H9 (cell line): ENCODE results near the gene HIP1. TPM values are rescaled to one million over a fixed set of nuclear protein-coding genes. Genes with fewer than 3 reads are reported as not detected.
"Not testable (repeated sequence)": the region's sequence is repeated elsewhere in the genome, so short reads cannot be mapped to it uniquely, and the experiment has no call there.

Source experiments
- DNase-seq: peaks from one replicate; pipeline ENCODE4 v3.0.0-alpha.2; 2017
- H2AFZ ChIP-seq: one replicate; pipeline ENCODE4 v1.6.1; 2013; ENCODE audit warnings: mild to moderate bottlenecking, low read length, control low read depth, moderate library complexity
- H2AK5ac ChIP-seq: 2 replicates; pipeline ENCODE4 v1.6.1; 2013; ENCODE audit warnings: low read length, control low read depth, mixed read lengths; ENCODE audit not compliant: insufficient read length
- H2BK120ac ChIP-seq: one replicate; pipeline ENCODE4 v1.6.1; 2013; ENCODE audit warnings: low read depth, mild to moderate bottlenecking, low read length, control low read depth, inconsistent platforms; ENCODE audit not compliant: poor library complexity, severe bottlenecking
- H2BK12ac ChIP-seq: 2 replicates; pipeline ENCODE4 v1.6.1; 2013; ENCODE audit warnings: low read length, control low read depth, mixed read lengths, low read depth; ENCODE audit not compliant: insufficient read length
- H2BK15ac ChIP-seq: 2 replicates; pipeline ENCODE4 v1.6.1; 2013; ENCODE audit warnings: low read depth, low read length, control low read depth
- H2BK20ac ChIP-seq: one replicate; pipeline ENCODE4 v1.6.1; 2013; ENCODE audit warnings: low read depth, mild to moderate bottlenecking, low read length, control low read depth, inconsistent platforms; ENCODE audit not compliant: poor library complexity, severe bottlenecking
- H2BK5ac ChIP-seq: 2 replicates; pipeline ENCODE4 v1.6.1; 2013; ENCODE audit warnings: low read length, control low read depth, mixed read lengths; ENCODE audit not compliant: insufficient read length
- H3K14ac ChIP-seq: 2 replicates; pipeline ENCODE4 v1.6.1; 2013; ENCODE audit warnings: low read length, control low read depth; ENCODE audit not compliant: insufficient read depth
- H3K18ac ChIP-seq: 2 replicates; pipeline ENCODE4 v1.6.1; 2013; ENCODE audit warnings: low read depth, mild to moderate bottlenecking, mixed read lengths, low read length, control low read depth; ENCODE audit not compliant: insufficient read length
- H3K23ac ChIP-seq: 2 replicates; pipeline ENCODE4 v1.6.1; 2013; ENCODE audit warnings: low read length, control low read depth, mixed read lengths, low read depth; ENCODE audit not compliant: insufficient read length
- H3K23me2 ChIP-seq: 2 replicates; pipeline ENCODE4 v1.6.1; 2013; ENCODE audit warnings: low read depth, mild to moderate bottlenecking, mixed read lengths, low read length, control low read depth; ENCODE audit not compliant: insufficient read length, poor library complexity, severe bottlenecking
- H3K27ac ChIP-seq: 2 replicates; pipeline ENCODE4 v1.5.1; 2013; ENCODE audit warnings: low read length, control low read depth, mixed read lengths, low read depth; ENCODE audit not compliant: insufficient read length
- H3K27me3 ChIP-seq: 2 replicates; pipeline ENCODE4 v1.6.1; 2013; ENCODE audit warnings: low read length, control low read depth, inconsistent platforms; ENCODE audit not compliant: insufficient read depth
- H3K4ac ChIP-seq: 2 replicates; pipeline ENCODE4 v1.6.1; 2013; ENCODE audit warnings: low read depth, mild to moderate bottlenecking, control low read depth, inconsistent platforms, low read length, moderate library complexity
- H3K4me1 ChIP-seq: 2 replicates; pipeline ENCODE4 v1.6.1; 2013; ENCODE audit warnings: low read length, control low read depth, inconsistent platforms; ENCODE audit not compliant: insufficient read depth
- H3K4me2 ChIP-seq: 2 replicates; pipeline ENCODE4 v1.6.1; 2013; ENCODE audit warnings: low read length, control low read depth, mixed read lengths; ENCODE audit not compliant: insufficient read length, insufficient read depth
- H3K56ac ChIP-seq: 2 replicates; pipeline ENCODE4 v1.6.1; 2013; ENCODE audit warnings: low read depth, mild to moderate bottlenecking, mixed read lengths, low read length, control low read depth; ENCODE audit not compliant: insufficient read length
- H3K79me1 ChIP-seq: 2 replicates; pipeline ENCODE4 v1.6.1; 2013; ENCODE audit warnings: low read depth, mild to moderate bottlenecking, moderate library complexity, low read length, control low read depth, inconsistent platforms; ENCODE audit not compliant: insufficient read depth, poor library complexity, severe bottlenecking
- H3K79me2 ChIP-seq: 2 replicates; pipeline ENCODE4 v1.6.1; 2013; ENCODE audit warnings: low read length, control low read depth, inconsistent platforms; ENCODE audit not compliant: insufficient read depth
- H3K9ac ChIP-seq: 2 replicates; pipeline ENCODE4 v1.6.1; 2013; ENCODE audit warnings: low read length, control low read depth, mixed read lengths; ENCODE audit not compliant: insufficient read length; ENCODE audit errors: extremely low read depth
- H3K9me3 ChIP-seq: one replicate; pipeline ENCODE4 v1.6.1; 2013; ENCODE audit warnings: low read depth, low read length, inconsistent platforms; ENCODE audit not compliant: control insufficient read depth
- H3T11ph ChIP-seq: one replicate; pipeline ENCODE4 v1.6.1; 2013; ENCODE audit warnings: mild to moderate bottlenecking, low read length, control low read depth, inconsistent platforms
- H4K20me1 ChIP-seq: one replicate; pipeline ENCODE4 v1.6.1; 2013; ENCODE audit not compliant: control insufficient read depth, insufficient read length, insufficient read depth
- H4K5ac ChIP-seq: 2 replicates; pipeline ENCODE4 v1.6.1; 2013; ENCODE audit warnings: low read depth, mild to moderate bottlenecking, mixed read lengths, low read length, control low read depth; ENCODE audit not compliant: insufficient read length
- H4K8ac ChIP-seq: replicated peaks from 2 replicates; pipeline ENCODE4 v1.6.1; 2013; ENCODE audit warnings: low read length, control low read depth, mixed read lengths, low read depth; ENCODE audit not compliant: insufficient read length
- H4K91ac ChIP-seq: 2 replicates; pipeline ENCODE4 v1.6.1; 2013; ENCODE audit warnings: low read depth, mild to moderate bottlenecking, moderate library complexity, mixed read lengths, low read length, control low read depth; ENCODE audit not compliant: insufficient read length
- H3K27ac Mint-ChIP-seq, 3 experiments: 2 replicates in 2 of 3; 3 replicates in 1 of 3; pipeline ENCODE4 v1.8.0; 2020 to 2021; ENCODE audit warnings: mixed read lengths in 3 of 3, mild to moderate bottlenecking in 1 of 3, moderate library complexity in 1 of 3
- H3K27me3 Mint-ChIP-seq: 2 replicates; pipeline ENCODE4 v1.8.0; 2021; ENCODE audit warnings: low read depth, mild to moderate bottlenecking, moderate library complexity, mixed read lengths
- H3K36me3 Mint-ChIP-seq, 3 experiments: 2 replicates in 2 of 3; 3 replicates in 1 of 3; pipeline ENCODE4 v1.8.0; 2020 to 2021; ENCODE audit warnings: low read depth in 3 of 3, mixed read lengths in 3 of 3; ENCODE audit not compliant: insufficient read depth in 1 of 3
- H3K4me1 Mint-ChIP-seq, 2 experiments: 2 replicates each; pipeline ENCODE4 v1.8.0; 2020; ENCODE audit warnings: mixed read lengths in 2 of 2
- H3K4me3 Mint-ChIP-seq, 2 experiments: 2 replicates in 1 of 2; 3 replicates in 1 of 2; pipeline ENCODE4 v1.8.0; 2020 to 2021; ENCODE audit warnings: mild to moderate bottlenecking in 2 of 2, mixed read lengths in 2 of 2, moderate library complexity in 1 of 2
- H3K9me3 Mint-ChIP-seq, 2 experiments: 2 replicates in 1 of 2; 3 replicates in 1 of 2; pipeline ENCODE4 v1.8.0; 2020; ENCODE audit warnings: mild to moderate bottlenecking in 2 of 2, mixed read lengths in 2 of 2, moderate library complexity in 1 of 2
- WGBS: extraction: QIAGEN DNeasy Blood & Tissue Kit; methylation state at CpG from one replicate; pipeline ENCODE4 v1.1.7; 2013; ENCODE audit warnings: missing lambda C conversion rate, low lambda C conversion rate, mixed read lengths; ENCODE audit not compliant: insufficient read length; ENCODE audit errors: extremely low coverage; 5-methylcytosine and 5-hydroxymethylcytosine counted together
- total RNA-seq: library from RNA; stranded (reverse); gene quantifications from 2 replicates; pipeline ENCODE4 v1.2.1, GENCODE V29; 2021
- TF ChIP-seq, protein P1 (sequence below): fragments of 200-600 bp; sonication (generic); conservative IDR thresholded peaks from 3 replicates; pipeline ENCODE4 v1.8.0; 2021; ENCODE audit warnings: antibody characterized with exemption, mild to moderate bottlenecking

Gene HIP1
- total RNA-seq, 1 experiment from 2014 or later: 87.5 TPM

DNA sequence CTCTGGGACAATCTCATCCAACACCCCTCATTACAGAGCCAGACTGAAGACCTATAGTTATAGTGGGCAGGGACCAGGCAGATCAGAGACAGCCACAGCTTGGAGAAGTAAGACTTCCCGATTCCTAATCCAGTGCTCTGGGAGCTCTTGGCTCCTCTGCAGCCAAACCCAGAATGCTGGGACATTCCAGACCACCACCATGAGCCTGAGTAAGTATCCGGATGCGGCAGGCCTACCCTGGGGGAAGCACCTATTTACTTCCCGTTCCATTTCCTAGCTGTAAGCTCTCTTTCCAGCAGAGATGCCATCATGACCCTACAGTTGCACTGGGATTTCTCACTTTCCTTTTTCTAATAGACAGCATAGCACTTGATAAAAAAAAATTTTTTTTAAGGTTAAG is 16.4 kb downstream of the HIP1 start:
- H2AFZ ChIP-seq: no peak overlapping the region
- Mint-ChIP-seq H3K4me1 (no peaks in the 10 kb centered on the region), H3K27me3 (no peaks in the 10 kb centered on the region; the same call in 1 of the 2 replicates), H3K4me3 (no peak overlapping the region), H3K36me3 (no peaks in the 10 kb centered on the region; a peak in 1 of 7 replicates), H3K9me3 (no peaks in the 10 kb centered on the region; a peak in 1 of 5 replicates), H3K27ac (no peak overlapping the region)
- H2BK12ac ChIP-seq: no peak overlapping the region
- no peak overlapping the region for H2BK20ac ChIP-seq
- H4K20me1 ChIP-seq: no peaks in the 10 kb centered on the region
- H3K79me1 ChIP-seq: no peaks in the 10 kb centered on the region
- H3K18ac ChIP-seq: no peak overlapping the region
- H3K9ac ChIP-seq: no peak overlapping the region
- no peaks in the 10 kb centered on the region for H3K79me2 ChIP-seq
- no peak overlapping the region for H3K14ac ChIP-seq
- H3K9me3 ChIP-seq: no peaks in the 10 kb centered on the region
- H3K27me3 ChIP-seq: no peaks in the 10 kb centered on the region
- H2BK5ac ChIP-seq: no peak overlapping the region
- H3K4me2 ChIP-seq: no peak overlapping the region
- H3K4me1 ChIP-seq: no peaks in the 10 kb centered on the region
- no peak overlapping the region for H3K4ac ChIP-seq
- H3K23ac ChIP-seq: no peak overlapping the region
- H3T11ph ChIP-seq: no peak overlapping the region
- H2AK5ac ChIP-seq: no peak overlapping the region
- no peak overlapping the region for H4K5ac ChIP-seq
- no peak overlapping the region for H4K8ac ChIP-seq
- no peaks in the 10 kb centered on the region for H3K23me2 ChIP-seq
- H3K27ac ChIP-seq: no peak overlapping the region
- H2BK15ac ChIP-seq: no peak overlapping the region
- TF ChIP-seq, protein P1, sequence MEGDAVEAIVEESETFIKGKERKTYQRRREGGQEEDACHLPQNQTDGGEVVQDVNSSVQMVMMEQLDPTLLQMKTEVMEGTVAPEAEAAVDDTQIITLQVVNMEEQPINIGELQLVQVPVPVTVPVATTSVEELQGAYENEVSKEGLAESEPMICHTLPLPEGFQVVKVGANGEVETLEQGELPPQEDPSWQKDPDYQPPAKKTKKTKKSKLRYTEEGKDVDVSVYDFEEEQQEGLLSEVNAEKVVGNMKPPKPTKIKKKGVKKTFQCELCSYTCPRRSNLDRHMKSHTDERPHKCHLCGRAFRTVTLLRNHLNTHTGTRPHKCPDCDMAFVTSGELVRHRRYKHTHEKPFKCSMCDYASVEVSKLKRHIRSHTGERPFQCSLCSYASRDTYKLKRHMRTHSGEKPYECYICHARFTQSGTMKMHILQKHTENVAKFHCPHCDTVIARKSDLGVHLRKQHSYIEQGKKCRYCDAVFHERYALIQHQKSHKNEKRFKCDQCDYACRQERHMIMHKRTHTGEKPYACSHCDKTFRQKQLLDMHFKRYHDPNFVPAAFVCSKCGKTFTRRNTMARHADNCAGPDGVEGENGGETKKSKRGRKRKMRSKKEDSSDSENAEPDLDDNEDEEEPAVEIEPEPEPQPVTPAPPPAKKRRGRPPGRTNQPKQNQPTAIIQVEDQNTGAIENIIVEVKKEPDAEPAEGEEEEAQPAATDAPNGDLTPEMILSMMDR: no peak
- no peak overlapping the region for H2BK120ac ChIP-seq
- no peak overlapping the region for H4K91ac ChIP-seq
- no CpG with 5 or more reads among the region's 4 CpGs for WGBS
- no peak for DNase-seq
- H3K56ac ChIP-seq: no peak overlapping the region

DNA sequence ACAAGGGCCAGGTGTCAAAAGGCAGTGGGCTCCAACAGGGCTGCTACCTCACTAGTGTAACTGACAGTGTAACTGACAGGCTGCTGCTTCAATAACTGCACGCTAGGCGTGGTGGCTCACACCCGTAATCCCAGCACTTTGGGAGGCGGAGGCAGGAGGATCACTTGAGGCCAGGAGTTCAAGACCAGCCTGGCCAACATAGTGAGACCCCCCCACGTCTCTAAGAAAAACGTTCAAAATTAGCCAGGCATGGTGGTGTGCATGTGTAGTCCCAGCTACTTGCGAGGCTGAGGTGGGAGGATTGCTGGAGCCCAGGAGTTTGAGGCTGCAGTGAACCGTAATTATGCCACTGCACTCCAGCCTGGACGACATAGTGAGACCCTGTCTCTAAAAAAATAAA is 16.8 kb downstream of the HIP1 start:
- not testable (repeated sequence) for H4K5ac ChIP-seq, H2AK5ac ChIP-seq, H3K56ac ChIP-seq, H3K79me1 ChIP-seq, H3T11ph ChIP-seq, H3K18ac ChIP-seq, H3K4me3 Mint-ChIP-seq, H3K27ac ChIP-seq, H3K4me1 ChIP-seq, H4K91ac ChIP-seq, H3K27me3 Mint-ChIP-seq, H3K79me2 ChIP-seq, H3K23me2 ChIP-seq, H3K4me1 Mint-ChIP-seq, H2BK120ac ChIP-seq, H3K4me2 ChIP-seq, H3K9me3 ChIP-seq, H2BK20ac ChIP-seq, H3K36me3 Mint-ChIP-seq, H4K8ac ChIP-seq, H3K27ac Mint-ChIP-seq, H4K20me1 ChIP-seq, H3K14ac ChIP-seq, DNase-seq, H3K27me3 ChIP-seq, H3K9ac ChIP-seq, H2BK15ac ChIP-seq, H2BK12ac ChIP-seq, H3K9me3 Mint-ChIP-seq, H2AFZ ChIP-seq, H3K4ac ChIP-seq, H3K23ac ChIP-seq, H2BK5ac ChIP-seq
- no CpG with 5 or more reads among the region's 9 CpGs for WGBS
